Measurements from ENCODE around the gene TRIB2. TPM values are rescaled to one million over a fixed set of nuclear protein-coding genes. Genes with fewer than 3 reads are reported as not detected.

TRIB2 gene
- total RNA-seq, 2 experiments from 2014 or later, result 4.9 to 5.3 TPM

- no peaks in the 10 kb centered on the region for H3K9me3 Mint-ChIP-seq
- DNase-seq, result no peak
- peaks cover 44% of the 10 kb centered on the region for H3K4me1 Mint-ChIP-seq (ENCODE audit: low read depth)
- intact Hi-C loops (cut with micrococcal nuclease), result loop anchor here (1.0 to 5.0 kb wide), 12 partner anchors 102 to 971 kb away; no protein-coding TSS in a partner anchor
- no peaks in the 10 kb centered on the region for H3K27me3 Mint-ChIP-seq
- ChIA-PET POLR2A (interaction anchor here (0.9 to 1.9 kb wide), 3 partner anchors 10 to 227 kb away, joined by 3 to 6 read pairs (median 6); no protein-coding TSS in a partner anchor), CTCF (interaction anchor here (0.6 to 4.2 kb wide), 40 partner anchors 8 to 904 kb away, joined by 3 to 48 read pairs (median 5); no protein-coding TSS in a partner anchor)
- H3K4me3 Mint-ChIP-seq, result peak overlapping the region; percentile 85
- peak overlapping the region; percentile 86 for H3K27ac Mint-ChIP-seq
- peaks cover 4% of the 10 kb centered on the region for H3K36me3 Mint-ChIP-seq
Measured at GRCh38 chr2:12715258-12716031, 1.3 kb upstream of the TRIB2 start.

GRCh38 chr2:12716032-12716281 lies 779 bp upstream of the TRIB2 start:
- peaks cover 44% of the 10 kb centered on the region for H3K4me1 Mint-ChIP-seq (ENCODE audit: low read depth)
- no peaks in the 10 kb centered on the region for H3K27me3 Mint-ChIP-seq
- H3K9me3 Mint-ChIP-seq, result no peaks in the 10 kb centered on the region
- peak overlapping the region; percentile 86 for H3K27ac Mint-ChIP-seq
- peaks cover 4% of the 10 kb centered on the region for H3K36me3 Mint-ChIP-seq
- ChIA-PET POLR2A (interaction anchor here (0.9 to 1.9 kb wide), 6 partner anchors 11 to 291 kb away, joined by 3 to 6 read pairs (median 4); no protein-coding TSS in a partner anchor), CTCF (interaction anchor here (0.6 to 4.2 kb wide), 48 partner anchors 8 to 904 kb away, joined by 3 to 48 read pairs (median 4); no protein-coding TSS in a partner anchor)
- intact Hi-C loops (cut with micrococcal nuclease), result loop anchor here (1.0 to 5.0 kb wide), 12 partner anchors 101 to 971 kb away; no protein-coding TSS in a partner anchor
- DNase-seq, result peak; percentile 87
- H3K4me3 Mint-ChIP-seq, result peak overlapping the region; percentile 85

- H3K27me3 Mint-ChIP-seq, result no peaks in the 10 kb centered on the region
- H3K4me1 Mint-ChIP-seq (ENCODE audit: low read depth), result peaks cover 53% of the 10 kb centered on the region
- peak overlapping the region; percentile 63 for H3K27ac Mint-ChIP-seq
- CTCF ChIA-PET, result interaction anchor here (0.7 to 4.2 kb wide), 35 partner anchors 9 to 972 kb away, joined by 3 to 48 read pairs (median 5); no protein-coding TSS in a partner anchor
- H3K9me3 Mint-ChIP-seq, result no peaks in the 10 kb centered on the region
- intact Hi-C loops (cut with micrococcal nuclease), result loop anchor here (1.0 to 5.0 kb wide), 14 partner anchors 100 to 973 kb away; no protein-coding TSS in a partner anchor
- H3K36me3 Mint-ChIP-seq, result peaks cover 4% of the 10 kb centered on the region
- peak; percentile 64 for DNase-seq
- POLR2A ChIA-PET, result interaction anchor here (0.6 to 1.9 kb wide), 10 partner anchors 8 to 290 kb away, joined by 3 to 6 read pairs (median 4); no protein-coding TSS in a partner anchor
- peak overlapping the region; percentile 86 for H3K4me3 Mint-ChIP-seq
Measured at GRCh38 chr2:12717191-12718014, 667 bp downstream of the TRIB2 start.

- Mint-ChIP-seq H3K27ac (peak overlapping the region; percentile 63), H3K4me1 (ENCODE audit: low read depth) (peaks cover 60% of the 10 kb centered on the region), H3K4me3 (peak overlapping the region; percentile 86), H3K27me3 (no peaks in the 10 kb centered on the region), H3K9me3 (no peaks in the 10 kb centered on the region), H3K36me3 (peaks cover 5% of the 10 kb centered on the region)
- ChIA-PET POLR2A (interaction anchor here (0.6 to 1.6 kb wide), 5 partner anchors 9 to 287 kb away, joined by 3 to 4 read pairs (median 3); no protein-coding TSS in a partner anchor), CTCF (interaction anchor here (0.8 to 4.2 kb wide), 16 partner anchors 10 to 973 kb away, joined by 3 to 48 read pairs (median 12); no protein-coding TSS in a partner anchor)
- intact Hi-C loops (cut with micrococcal nuclease), result loop anchor here (1.0 to 5.0 kb wide), 7 partner anchors 99 to 888 kb away; no protein-coding TSS in a partner anchor
- peak; percentile 45 for DNase-seq
Measured at GRCh38 chr2:12718015-12718671, 1.4 kb downstream of the TRIB2 start.

- intact Hi-C loops (cut with micrococcal nuclease), result loop anchor here (1.0 to 5.0 kb wide), 8 partner anchors 9 to 889 kb away; no protein-coding TSS in a partner anchor
- H3K36me3 Mint-ChIP-seq, result peaks cover 8% of the 10 kb centered on the region
- POLR2A ChIA-PET, result no interaction called here
- H3K9me3 Mint-ChIP-seq, result no peaks in the 10 kb centered on the region
- peak; percentile 44 for DNase-seq
- peak overlapping the region; percentile 77 for H3K27ac Mint-ChIP-seq
- CTCF ChIA-PET, result interaction anchor here (0.9 to 4.2 kb wide), 4 partner anchors 11 to 891 kb away, joined by 3 to 48 read pairs (median 20); no protein-coding TSS in a partner anchor
- H3K4me1 Mint-ChIP-seq (ENCODE audit: low read depth), result peaks cover 67% of the 10 kb centered on the region
- peak overlapping the region; percentile 86 for H3K4me3 Mint-ChIP-seq
- H3K27me3 Mint-ChIP-seq, result no peaks in the 10 kb centered on the region
Measured at GRCh38 chr2:12718711-12719399, 2.1 kb downstream of the TRIB2 start.

- ChIA-PET POLR2A (no interaction called here), CTCF (interaction anchor here (2.0 to 5.6 kb wide), 4 partner anchors 211 to 892 kb away, joined by 7 to 38 read pairs (median 16); no protein-coding TSS in a partner anchor)
- DNase-seq, result no peak
- Mint-ChIP-seq H3K27ac (peak overlapping the region; percentile 77), H3K36me3 (peaks cover 8% of the 10 kb centered on the region), H3K9me3 (no peaks in the 10 kb centered on the region), H3K27me3 (no peaks in the 10 kb centered on the region), H3K4me3 (peak overlapping the region; percentile 86), H3K4me1 (ENCODE audit: low read depth) (peaks cover 70% of the 10 kb centered on the region)
- intact Hi-C loops (cut with micrococcal nuclease), result loop anchor here (1.0 to 5.0 kb wide), 9 partner anchors 9 to 856 kb away; no protein-coding TSS in a partner anchor
Measured at GRCh38 chr2:12719400-12720277, 2.9 kb downstream of the TRIB2 start.

- peak overlapping the region; percentile 24 for H3K27ac Mint-ChIP-seq
- intact Hi-C loops (cut with micrococcal nuclease), result loop anchor here (1.0 to 2.0 kb wide), 2 partner anchors 137 to 857 kb away; no protein-coding TSS in a partner anchor
- peak overlapping the region; percentile 86 for H3K4me3 Mint-ChIP-seq
Measured at GRCh38 chr2:12720278-12720620, 3.5 kb downstream of the TRIB2 start.

GRCh38 chr2:12720754-12721378 lies 4.1 kb downstream of the TRIB2 start:
- peak overlapping the region; percentile 38 for H3K27ac Mint-ChIP-seq

More at GRCh38 chr2:12720278-12720620, 3.5 kb downstream of the TRIB2 start:
- peaks cover 70% of the 10 kb centered on the region for H3K4me1 Mint-ChIP-seq (ENCODE audit: low read depth)
- ChIA-PET POLR2A (interaction anchor here (0.6 kb wide), 1 partner anchor 52 kb away, joined by 3 read pairs; no protein-coding TSS in a partner anchor), CTCF (interaction anchor here (1.1 to 5.6 kb wide), 5 partner anchors 18 to 893 kb away, joined by 6 to 38 read pairs (median 9); no protein-coding TSS in a partner anchor)
- no peaks in the 10 kb centered on the region for H3K27me3 Mint-ChIP-seq
- no peaks in the 10 kb centered on the region for H3K9me3 Mint-ChIP-seq
- no peak for DNase-seq
- H3K36me3 Mint-ChIP-seq, result peaks cover 10% of the 10 kb centered on the region

More at GRCh38 chr2:12720754-12721378, 4.1 kb downstream of the TRIB2 start:
- H3K4me3 Mint-ChIP-seq, result peak overlapping the region; percentile 86
- H3K9me3 Mint-ChIP-seq, result no peaks in the 10 kb centered on the region
- H3K36me3 Mint-ChIP-seq, result peaks cover 10% of the 10 kb centered on the region
- H3K4me1 Mint-ChIP-seq (ENCODE audit: low read depth), result peaks cover 70% of the 10 kb centered on the region
- ChIA-PET CTCF (interaction anchor here (1.0 to 5.6 kb wide), 8 partner anchors 19 to 893 kb away, joined by 3 to 38 read pairs (median 6); no protein-coding TSS in a partner anchor), POLR2A (interaction anchor here (0.6 to 1.1 kb wide), 2 partner anchors 53 to 426 kb away, joined by 3 to 4 read pairs; no protein-coding TSS in a partner anchor)
- intact Hi-C loops (cut with micrococcal nuclease), result loop anchor here (1.0 to 2.0 kb wide), 4 partner anchors 136 to 858 kb away; no protein-coding TSS in a partner anchor
- DNase-seq, result no peak
- H3K27me3 Mint-ChIP-seq, result no peaks in the 10 kb centered on the region

All from activated CD4-positive, alpha-beta memory T cell treated with anti-CD3 and anti-CD28 coated beads for 36 hours (primary cell).